Retinal pigment epithelial cell (primary cell): ENCODE measurements around the gene ANXA2R.

ENCODE experiments used
- DNase-seq: peaks from one replicate; pipeline ENCODE4 v3.0.0-alpha.2; 2010; ENCODE audit warnings: low read depth
- H3K4me3 ChIP-seq: 2 replicates; pipeline ENCODE4 v1.5.1; 2011; ENCODE audit warnings: mild to moderate bottlenecking, low read length, control low read depth, moderate library complexity
- TF ChIP-seq, protein P1 (sequence below): conservative IDR thresholded peaks from 2 replicates; pipeline ENCODE4 v1.5.1; 2011; ENCODE audit warnings: low read depth, low read length, control low read depth, inconsistent platforms

ANXA2R gene

DNA sequence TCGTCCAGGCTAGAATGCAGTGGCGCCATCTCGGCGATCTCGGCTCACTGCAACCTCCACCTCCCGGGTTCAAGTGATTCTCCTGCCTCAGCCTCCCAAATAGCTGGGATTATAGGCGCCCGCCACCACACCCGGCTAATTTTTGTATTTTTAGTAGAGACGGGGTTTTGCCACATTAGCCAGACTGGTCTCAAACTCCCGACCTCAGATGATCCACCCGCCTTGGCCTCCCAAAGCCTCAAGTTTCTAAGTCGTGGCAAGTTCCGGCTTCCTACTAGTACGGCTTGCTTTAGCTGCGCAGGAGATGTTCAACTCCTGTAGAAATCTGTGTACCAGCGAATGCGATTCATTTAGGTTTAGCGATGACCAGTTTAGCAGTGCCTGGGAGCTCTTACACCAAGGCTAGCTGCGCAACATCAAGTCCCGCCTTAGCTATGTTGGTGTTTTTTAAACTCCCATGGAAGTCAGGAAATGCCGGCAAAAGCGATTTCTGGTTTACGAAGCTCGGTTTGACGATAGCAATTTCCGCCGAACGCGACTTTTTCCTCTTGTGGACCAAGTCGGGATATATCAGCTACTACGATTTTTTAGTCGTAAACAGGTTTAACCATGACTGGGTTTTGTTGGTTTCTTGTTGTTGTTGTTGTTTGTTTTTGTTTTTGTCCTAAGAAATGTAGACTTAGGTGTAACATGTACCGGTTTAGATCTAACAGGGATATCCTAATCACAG is 46.4 kb downstream of the ANXA2R start:
- peak overlapping the region; percentile 65 for H3K4me3 ChIP-seq
- TF ChIP-seq, protein P1, sequence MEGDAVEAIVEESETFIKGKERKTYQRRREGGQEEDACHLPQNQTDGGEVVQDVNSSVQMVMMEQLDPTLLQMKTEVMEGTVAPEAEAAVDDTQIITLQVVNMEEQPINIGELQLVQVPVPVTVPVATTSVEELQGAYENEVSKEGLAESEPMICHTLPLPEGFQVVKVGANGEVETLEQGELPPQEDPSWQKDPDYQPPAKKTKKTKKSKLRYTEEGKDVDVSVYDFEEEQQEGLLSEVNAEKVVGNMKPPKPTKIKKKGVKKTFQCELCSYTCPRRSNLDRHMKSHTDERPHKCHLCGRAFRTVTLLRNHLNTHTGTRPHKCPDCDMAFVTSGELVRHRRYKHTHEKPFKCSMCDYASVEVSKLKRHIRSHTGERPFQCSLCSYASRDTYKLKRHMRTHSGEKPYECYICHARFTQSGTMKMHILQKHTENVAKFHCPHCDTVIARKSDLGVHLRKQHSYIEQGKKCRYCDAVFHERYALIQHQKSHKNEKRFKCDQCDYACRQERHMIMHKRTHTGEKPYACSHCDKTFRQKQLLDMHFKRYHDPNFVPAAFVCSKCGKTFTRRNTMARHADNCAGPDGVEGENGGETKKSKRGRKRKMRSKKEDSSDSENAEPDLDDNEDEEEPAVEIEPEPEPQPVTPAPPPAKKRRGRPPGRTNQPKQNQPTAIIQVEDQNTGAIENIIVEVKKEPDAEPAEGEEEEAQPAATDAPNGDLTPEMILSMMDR = no peak
- no peak for DNase-seq

- TF ChIP-seq, protein P1 = no peak
- peak; percentile 73 for DNase-seq
Observed at GRCh38 chr5:42992088-42992879, 47.8 kb downstream of the ANXA2R start.

GRCh38 chr5:42991404-42992087 is 48.6 kb downstream of the ANXA2R start:
- H3K4me3 ChIP-seq = peak overlapping the region; percentile 65
- TF ChIP-seq, protein P1 = no peak
- no peak for DNase-seq

More at GRCh38 chr5:42992088-42992879, 47.8 kb downstream of the ANXA2R start:
- H3K4me3 ChIP-seq = peak overlapping the region; percentile 65

DNA sequence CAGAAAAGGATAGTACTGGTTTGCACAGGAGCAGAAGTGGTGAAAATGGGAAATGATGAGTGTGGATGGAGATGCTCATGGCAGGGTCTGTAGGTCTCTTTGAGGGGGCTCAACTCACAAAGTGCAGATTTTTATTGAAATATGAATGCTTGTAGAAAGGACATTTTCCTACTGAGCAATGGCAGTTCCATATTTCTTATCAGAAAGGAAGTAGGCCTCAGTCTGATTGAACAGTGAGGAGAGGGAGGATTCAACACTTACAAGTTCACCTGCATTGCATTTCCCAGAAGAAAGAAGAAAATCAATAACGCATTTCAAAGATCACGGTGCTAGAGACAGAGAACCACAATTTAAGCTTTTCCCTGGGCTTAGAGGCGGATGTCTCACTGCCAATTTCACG is 49.2 kb downstream of the ANXA2R start:
- no peak for DNase-seq
- H3K4me3 ChIP-seq = peak overlapping the region; percentile 65
- TF ChIP-seq, protein P1 = no peak
